Stomach (tissue), 4 donors: ENCODE measurements around the gene UTP14C.

ENCODE experiments used
- EP300 ChIP-seq: sonication (generic); formaldehyde crosslinking; IDR thresholded peaks from one replicate; pipeline ENCODE4 v1.6.1; 2017; ENCODE audit warnings: antibody characterized with exemption
- POLR2A ChIP-seq, 4 donors: fragments of 450-650 bp; IDR thresholded peaks; one replicate each; pipeline ENCODE4 v1.6.1; 2016; ENCODE audit warnings: antibody characterized with exemption in 4 of 4, control low read depth in 2 of 4, mild to moderate bottlenecking in 1 of 4, moderate library complexity in 1 of 4
- POLR2AphosphoS5 ChIP-seq, 3 donors: sonication (generic); formaldehyde crosslinking; IDR thresholded peaks; one replicate each; pipeline ENCODE4 v1.6.1; 2016; ENCODE audit warnings: antibody characterized with exemption in 3 of 3
- TF ChIP-seq, protein P1 (sequence below), 7 experiments: fragments of 450-650 bp in 4 of 7; fragments of 200-600 bp in 3 of 7; sonication (generic) in 3 of 7; IDR thresholded peaks; one replicate each; pipeline ENCODE4 v1.5.1; 2016 to 2019; ENCODE audit warnings: antibody characterized with exemption in 7 of 7, control low read depth in 2 of 7, mild to moderate bottlenecking in 1 of 7

DNA sequence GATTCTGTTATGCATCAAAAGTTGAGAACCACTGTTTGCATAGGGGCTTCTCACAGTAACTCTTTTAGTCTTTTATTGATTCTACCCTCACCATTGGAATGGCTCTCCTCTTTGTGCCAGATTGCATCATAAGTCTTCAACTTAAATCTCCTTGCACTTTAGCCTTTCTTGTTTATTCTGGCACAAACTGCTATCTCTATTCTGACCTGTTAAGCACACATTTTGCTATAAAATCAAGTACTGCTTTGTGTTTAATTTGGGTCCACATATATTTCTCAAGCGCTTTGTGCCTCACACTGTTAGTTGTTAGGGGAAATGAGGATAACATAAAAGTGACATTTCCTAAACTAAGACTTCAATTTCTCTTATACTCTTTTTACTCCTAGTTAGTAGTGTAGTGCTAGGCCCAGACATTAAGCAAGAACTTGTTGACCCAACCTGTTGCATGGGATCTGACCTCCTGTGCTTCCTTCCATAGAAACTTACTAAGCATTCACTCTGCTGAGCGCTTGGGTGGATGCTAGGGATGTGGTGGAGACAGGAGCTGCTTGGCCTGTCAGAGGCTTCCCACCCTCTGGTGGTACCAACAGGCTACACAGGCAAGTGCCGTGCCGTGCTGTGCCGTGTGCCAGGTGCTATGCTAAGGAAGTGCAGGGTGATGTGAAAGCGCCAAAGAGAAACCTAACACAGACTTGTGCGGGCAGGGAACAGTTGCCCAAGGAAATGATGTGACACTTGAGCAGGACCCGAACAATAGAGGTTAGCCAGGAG, 1.2 kb downstream of the UTP14C start:
- TF ChIP-seq, protein P1, sequence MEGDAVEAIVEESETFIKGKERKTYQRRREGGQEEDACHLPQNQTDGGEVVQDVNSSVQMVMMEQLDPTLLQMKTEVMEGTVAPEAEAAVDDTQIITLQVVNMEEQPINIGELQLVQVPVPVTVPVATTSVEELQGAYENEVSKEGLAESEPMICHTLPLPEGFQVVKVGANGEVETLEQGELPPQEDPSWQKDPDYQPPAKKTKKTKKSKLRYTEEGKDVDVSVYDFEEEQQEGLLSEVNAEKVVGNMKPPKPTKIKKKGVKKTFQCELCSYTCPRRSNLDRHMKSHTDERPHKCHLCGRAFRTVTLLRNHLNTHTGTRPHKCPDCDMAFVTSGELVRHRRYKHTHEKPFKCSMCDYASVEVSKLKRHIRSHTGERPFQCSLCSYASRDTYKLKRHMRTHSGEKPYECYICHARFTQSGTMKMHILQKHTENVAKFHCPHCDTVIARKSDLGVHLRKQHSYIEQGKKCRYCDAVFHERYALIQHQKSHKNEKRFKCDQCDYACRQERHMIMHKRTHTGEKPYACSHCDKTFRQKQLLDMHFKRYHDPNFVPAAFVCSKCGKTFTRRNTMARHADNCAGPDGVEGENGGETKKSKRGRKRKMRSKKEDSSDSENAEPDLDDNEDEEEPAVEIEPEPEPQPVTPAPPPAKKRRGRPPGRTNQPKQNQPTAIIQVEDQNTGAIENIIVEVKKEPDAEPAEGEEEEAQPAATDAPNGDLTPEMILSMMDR (IDR thresholded peaks at IDR 0.05): no peak
- no peak for TF ChIP-seq EP300
- TF ChIP-seq POLR2A (IDR thresholded peaks at IDR 0.05): no peak
- no peak for TF ChIP-seq POLR2AphosphoS5 (IDR thresholded peaks at IDR 0.05)
